Fibroblast of pulmonary artery (primary cell): ENCODE results near the gene EVA1B.

Experiments used
- DNase-seq: peaks from one replicate; pipeline ENCODE4 v3.0.0-alpha.2; 2010; ENCODE audit warnings: low read depth
- H3K4me3 ChIP-seq: replicated peaks from 2 replicates; pipeline ENCODE4 v1.5.1; 2011; ENCODE audit warnings: low read depth, mild to moderate bottlenecking, control low read depth, low read length, moderate library complexity
- CTCF ChIP-seq: IDR thresholded peaks from 2 replicates; pipeline ENCODE4 v1.5.1; 2011; ENCODE audit warnings: mild to moderate bottlenecking, control low read depth, low read length, inconsistent platforms; ENCODE audit errors: missing control alignments

EVA1B gene

GRCh38 chr1:36352910-36353878, 29.7 kb upstream of the EVA1B start:
- H3K4me3 ChIP-seq: no peak overlapping the region
- TF ChIP-seq CTCF: no peak

GRCh38 chr1:36352125-36352909, 28.9 kb upstream of the EVA1B start:
- peak; percentile 62 for DNase-seq
- TF ChIP-seq CTCF: peak; percentile 16
- no peak overlapping the region for H3K4me3 ChIP-seq

More at GRCh38 chr1:36352910-36353878, 29.7 kb upstream of the EVA1B start:
- DNase-seq: peak; percentile 48

- peak; percentile 73 for DNase-seq
- peak; percentile 7 for TF ChIP-seq CTCF
- no peak overlapping the region for H3K4me3 ChIP-seq
Measured at GRCh38 chr1:36351227-36351977, 28.0 kb upstream of the EVA1B start.

GRCh38 chr1:36350659-36351226, 27.3 kb upstream of the EVA1B start:
- H3K4me3 ChIP-seq: no peak overlapping the region
- TF ChIP-seq CTCF: no peak
- peak; percentile 76 for DNase-seq

GRCh38 chr1:36349839-36350238, 26.4 kb upstream of the EVA1B start:
- H3K4me3 ChIP-seq: no peak overlapping the region
- DNase-seq: no peak
- TF ChIP-seq CTCF: no peak

- TF ChIP-seq CTCF: no peak
- H3K4me3 ChIP-seq: no peak overlapping the region
- DNase-seq: no peak
Measured at GRCh38 chr1:36349241-36349671, 25.8 kb upstream of the EVA1B start.
